ENCODE results near the gene FTO. TPM values are rescaled to one million over a fixed set of nuclear protein-coding genes. Genes with fewer than 3 reads are reported as not detected.
"Not testable (repeated sequence)": the region's sequence is repeated elsewhere in the genome, so short reads cannot be mapped to it uniquely, and the experiment has no call there.

The FTO gene
- total and polyA plus RNA-seq, 9 donors, result 45.0 to 71.1 (median 55.6) TPM

GRCh38 chr16:54177052-54177861, 473.3 kb downstream of the FTO start:
- H3K27me3 ChIP-seq (ENCODE audit: control insufficient read depth, insufficient read depth, low read length), result peaks cover 13% of the 10 kb centered on the region
- peaks cover 12% of the 10 kb centered on the region for H3K4me1 ChIP-seq (ENCODE audit: control insufficient read depth, insufficient read depth, low read length)
- no peaks in the 10 kb centered on the region for H3K9me3 ChIP-seq (replicated peaks; ENCODE audit: control insufficient read depth, low read depth, low read length)
- WGBS (ENCODE audit: insufficient coverage), result 85% methylated on average over 21 of the region's 26 CpGs
- no peak for DNase-seq
- no peak overlapping the region for H3K27ac ChIP-seq (ENCODE audit: low read length)
- H3K36me3 ChIP-seq (ENCODE audit: control insufficient read depth, insufficient read depth, low read length), result no peaks in the 10 kb centered on the region
- H3K4me3 ChIP-seq (ENCODE audit: low read length), result no peak overlapping the region

GRCh38 chr16:54177862-54178477, 474.0 kb downstream of the FTO start:
- no peak for DNase-seq
- Histone ChIP-seq H3K36me3 (ENCODE audit: control insufficient read depth, insufficient read depth, low read length) (no peaks in the 10 kb centered on the region), H3K4me1 (ENCODE audit: control insufficient read depth, insufficient read depth, low read length) (peaks cover 12% of the 10 kb centered on the region), H3K27ac (ENCODE audit: low read length) (no peak overlapping the region), H3K4me3 (ENCODE audit: low read length) (no peak overlapping the region), H3K9me3 (replicated peaks; ENCODE audit: control insufficient read depth, low read depth, low read length) (no peaks in the 10 kb centered on the region), H3K27me3 (ENCODE audit: control insufficient read depth, insufficient read depth, low read length) (peaks cover 13% of the 10 kb centered on the region)
- WGBS (ENCODE audit: insufficient coverage), result 93% methylated on average over 4 of the region's 11 CpGs

- no peak overlapping the region for H3K4me3 ChIP-seq (ENCODE audit: low read length)
- DNase-seq, result no peak
- no peak overlapping the region for H3K27ac ChIP-seq (ENCODE audit: low read length)
These were observed 474.6 kb downstream of the FTO start for GRCh38 chr16:54178478-54178976.

GRCh38 chr16:54180421-54181359, 476.7 kb downstream of the FTO start:
- H3K4me3 ChIP-seq (ENCODE audit: low read length), result no peak overlapping the region
- H3K36me3 ChIP-seq (ENCODE audit: control insufficient read depth, insufficient read depth, low read length), result no peaks in the 10 kb centered on the region
- peaks cover 5% of the 10 kb centered on the region for H3K4me1 ChIP-seq (ENCODE audit: control insufficient read depth, insufficient read depth, low read length)
- H3K9me3 ChIP-seq (replicated peaks; ENCODE audit: control insufficient read depth, low read depth, low read length), result no peaks in the 10 kb centered on the region
- H3K27ac ChIP-seq (ENCODE audit: low read length), result no peak overlapping the region
- no peak for DNase-seq
- peaks cover 2% of the 10 kb centered on the region for H3K27me3 ChIP-seq (ENCODE audit: control insufficient read depth, insufficient read depth, low read length)
- WGBS (ENCODE audit: insufficient coverage), result no CpG with 5 or more reads among the region's 3 CpGs

More at GRCh38 chr16:54178478-54178976, 474.6 kb downstream of the FTO start:
- Histone ChIP-seq H3K9me3 (replicated peaks; ENCODE audit: control insufficient read depth, low read depth, low read length) (no peaks in the 10 kb centered on the region), H3K4me1 (ENCODE audit: control insufficient read depth, insufficient read depth, low read length) (peaks cover 12% of the 10 kb centered on the region), H3K36me3 (ENCODE audit: control insufficient read depth, insufficient read depth, low read length) (no peaks in the 10 kb centered on the region), H3K27me3 (ENCODE audit: control insufficient read depth, insufficient read depth, low read length) (peaks cover 11% of the 10 kb centered on the region)
- WGBS (ENCODE audit: insufficient coverage), result 13% methylated on average over 3 of the region's 7 CpGs

GRCh38 chr16:54181683-54182329, 477.9 kb downstream of the FTO start:
- not testable (repeated sequence) for H3K9me3 ChIP-seq (replicated peaks; ENCODE audit: control insufficient read depth, low read depth, low read length); H3K4me3 ChIP-seq (ENCODE audit: low read length); H3K4me1 ChIP-seq (ENCODE audit: control insufficient read depth, insufficient read depth, low read length); H3K27me3 ChIP-seq (ENCODE audit: control insufficient read depth, insufficient read depth, low read length); H3K36me3 ChIP-seq (ENCODE audit: control insufficient read depth, insufficient read depth, low read length); DNase-seq; H3K27ac ChIP-seq (ENCODE audit: low read length)
- 89% methylated on average over 5 of the region's 10 CpGs for WGBS (ENCODE audit: insufficient coverage)

- H3K4me1 ChIP-seq (ENCODE audit: control insufficient read depth, insufficient read depth, low read length), result no peaks in the 10 kb centered on the region
These were observed 481.1 kb downstream of the FTO start for GRCh38 chr16:54185045-54185444.

GRCh38 chr16:54191163-54191562, 487.2 kb downstream of the FTO start:
- peaks cover 15% of the 10 kb centered on the region for H3K4me1 ChIP-seq (ENCODE audit: control insufficient read depth, insufficient read depth, low read length)
- peaks cover 4% of the 10 kb centered on the region for H3K27me3 ChIP-seq (ENCODE audit: control insufficient read depth, insufficient read depth, low read length)
- no peak overlapping the region for H3K4me3 ChIP-seq (ENCODE audit: low read length)
- no peak overlapping the region for H3K27ac ChIP-seq (ENCODE audit: low read length)
- 67% methylated on average over 1 of the region's 2 CpGs for WGBS (ENCODE audit: insufficient coverage)
- H3K36me3 ChIP-seq (ENCODE audit: control insufficient read depth, insufficient read depth, low read length), result no peaks in the 10 kb centered on the region
- DNase-seq, result no peak
- H3K9me3 ChIP-seq (replicated peaks; ENCODE audit: control insufficient read depth, low read depth, low read length), result peaks cover 4% of the 10 kb centered on the region

More at GRCh38 chr16:54185045-54185444, 481.1 kb downstream of the FTO start:
- Histone ChIP-seq H3K36me3 (ENCODE audit: control insufficient read depth, insufficient read depth, low read length) (no peaks in the 10 kb centered on the region), H3K27ac (ENCODE audit: low read length) (no peak overlapping the region), H3K27me3 (ENCODE audit: control insufficient read depth, insufficient read depth, low read length) (peaks cover 4% of the 10 kb centered on the region), H3K9me3 (replicated peaks; ENCODE audit: control insufficient read depth, low read depth, low read length) (no peaks in the 10 kb centered on the region), H3K4me3 (ENCODE audit: low read length) (no peak overlapping the region)
- WGBS (ENCODE audit: insufficient coverage), result no CpG with 5 or more reads among the region's 2 CpGs
- no peak for DNase-seq

- WGBS (ENCODE audit: insufficient coverage), result 40% methylated on average over 1 of the region's 3 CpGs
- no peak for DNase-seq
These were observed 487.6 kb downstream of the FTO start for GRCh38 chr16:54191592-54191991.

GRCh38 chr16:54193013-54193664, 489.2 kb downstream of the FTO start:
- peaks cover 4% of the 10 kb centered on the region for H3K9me3 ChIP-seq (replicated peaks; ENCODE audit: control insufficient read depth, low read depth, low read length)
- peaks cover 15% of the 10 kb centered on the region for H3K4me1 ChIP-seq (ENCODE audit: control insufficient read depth, insufficient read depth, low read length)
- 59% methylated on average over 7 of the region's 9 CpGs for WGBS (ENCODE audit: insufficient coverage)
- H3K27ac ChIP-seq (ENCODE audit: low read length), result no peak overlapping the region
- peaks cover 4% of the 10 kb centered on the region for H3K27me3 ChIP-seq (ENCODE audit: control insufficient read depth, insufficient read depth, low read length)
- no peak for DNase-seq
- no peaks in the 10 kb centered on the region for H3K36me3 ChIP-seq (ENCODE audit: control insufficient read depth, insufficient read depth, low read length)
- H3K4me3 ChIP-seq (ENCODE audit: low read length), result no peak overlapping the region

More at GRCh38 chr16:54191592-54191991, 487.6 kb downstream of the FTO start:
- Histone ChIP-seq H3K4me1 (ENCODE audit: control insufficient read depth, insufficient read depth, low read length) (peaks cover 15% of the 10 kb centered on the region), H3K27ac (ENCODE audit: low read length) (no peak overlapping the region), H3K27me3 (ENCODE audit: control insufficient read depth, insufficient read depth, low read length) (peaks cover 4% of the 10 kb centered on the region), H3K9me3 (replicated peaks; ENCODE audit: control insufficient read depth, low read depth, low read length) (peaks cover 4% of the 10 kb centered on the region), H3K4me3 (ENCODE audit: low read length) (no peak overlapping the region), H3K36me3 (ENCODE audit: control insufficient read depth, insufficient read depth, low read length) (no peaks in the 10 kb centered on the region)

Data from muscle of leg (tissue), 11 donors.